ENCODE results near the gene BCAM. TPM values are rescaled to one million over a fixed set of nuclear protein-coding genes. Genes with fewer than 3 reads are reported as not detected.
A peak's percentile ranks its signal among the peaks of the same experiment; 100 is the strongest.

BCAM gene
- total RNA-seq, 1 donor from 2014 or later: 280 TPM

DNA sequence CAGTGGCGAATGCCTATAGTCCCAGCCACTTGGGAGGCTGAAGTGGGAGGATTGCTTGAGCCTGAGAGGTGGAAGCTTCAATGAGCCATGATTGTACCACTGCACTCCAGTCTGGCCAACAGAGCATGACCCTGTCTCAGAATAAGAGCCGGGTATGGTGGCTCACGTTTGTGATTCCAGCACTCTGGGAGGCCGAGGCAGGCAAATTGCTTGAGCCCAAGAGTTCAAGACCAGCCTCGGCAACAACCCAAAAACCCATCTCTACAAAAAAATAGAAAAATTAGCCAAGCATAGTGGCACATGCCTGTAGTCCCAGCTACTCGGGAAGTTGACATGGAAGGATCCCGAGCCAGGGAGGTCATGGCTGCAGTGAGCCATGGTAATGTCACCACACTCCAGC, 31.9 kb downstream of the BCAM start:
- Histone ChIP-seq H3K4me1 (peaks cover 8% of the 10 kb centered on the region), H3K27ac (no peak overlapping the region), H3K9me3 (no peaks in the 10 kb centered on the region), H3K4me3 (no peak overlapping the region), H3K27me3 (no peaks in the 10 kb centered on the region), H3K36me3 (no peaks in the 10 kb centered on the region)
- DNase-seq: no peak
- intact Hi-C loops (cut with DNase I): loop anchor here (5.0 kb wide), 1 partner anchor 39 kb away; no protein-coding TSS in a partner anchor
- TF ChIP-seq, protein P1, sequence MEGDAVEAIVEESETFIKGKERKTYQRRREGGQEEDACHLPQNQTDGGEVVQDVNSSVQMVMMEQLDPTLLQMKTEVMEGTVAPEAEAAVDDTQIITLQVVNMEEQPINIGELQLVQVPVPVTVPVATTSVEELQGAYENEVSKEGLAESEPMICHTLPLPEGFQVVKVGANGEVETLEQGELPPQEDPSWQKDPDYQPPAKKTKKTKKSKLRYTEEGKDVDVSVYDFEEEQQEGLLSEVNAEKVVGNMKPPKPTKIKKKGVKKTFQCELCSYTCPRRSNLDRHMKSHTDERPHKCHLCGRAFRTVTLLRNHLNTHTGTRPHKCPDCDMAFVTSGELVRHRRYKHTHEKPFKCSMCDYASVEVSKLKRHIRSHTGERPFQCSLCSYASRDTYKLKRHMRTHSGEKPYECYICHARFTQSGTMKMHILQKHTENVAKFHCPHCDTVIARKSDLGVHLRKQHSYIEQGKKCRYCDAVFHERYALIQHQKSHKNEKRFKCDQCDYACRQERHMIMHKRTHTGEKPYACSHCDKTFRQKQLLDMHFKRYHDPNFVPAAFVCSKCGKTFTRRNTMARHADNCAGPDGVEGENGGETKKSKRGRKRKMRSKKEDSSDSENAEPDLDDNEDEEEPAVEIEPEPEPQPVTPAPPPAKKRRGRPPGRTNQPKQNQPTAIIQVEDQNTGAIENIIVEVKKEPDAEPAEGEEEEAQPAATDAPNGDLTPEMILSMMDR (IDR thresholded peaks at IDR 0.05): no peak
- no peak for ATAC-seq

DNA sequence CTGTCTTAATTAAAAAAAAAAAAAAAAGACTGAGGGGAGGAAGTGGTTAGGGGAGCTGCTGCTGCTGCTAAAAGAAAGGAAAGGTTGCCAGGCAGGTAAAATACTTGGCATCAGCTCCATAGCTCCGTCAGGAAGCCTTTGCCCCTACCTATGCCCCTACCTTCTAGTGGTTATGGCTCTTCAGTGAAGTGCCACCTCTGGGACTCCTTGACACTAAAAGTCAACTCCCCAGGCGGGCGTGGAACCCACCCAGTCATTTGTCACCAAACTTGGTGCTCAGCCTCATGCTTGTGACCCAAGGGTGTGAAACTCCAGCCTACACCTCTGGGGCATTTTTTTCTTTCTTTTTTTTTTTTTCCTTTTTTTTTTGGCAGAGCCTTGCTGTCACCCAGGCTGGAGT, 32.3 kb downstream of the BCAM start:
- no peak overlapping the region for H3K27ac ChIP-seq
- ATAC-seq: no peak
- H3K27me3 ChIP-seq: no peaks in the 10 kb centered on the region
- H3K4me3 ChIP-seq: no peak overlapping the region
- intact Hi-C loops (cut with DNase I): loop anchor here (5.0 kb wide), 1 partner anchor 39 kb away; no protein-coding TSS in a partner anchor
- H3K36me3 ChIP-seq: no peaks in the 10 kb centered on the region
- TF ChIP-seq, protein P1 (IDR thresholded peaks at IDR 0.05): no peak
- no peaks in the 10 kb centered on the region for H3K9me3 ChIP-seq
- peak; percentile 83 for DNase-seq
- peaks cover 8% of the 10 kb centered on the region for H3K4me1 ChIP-seq

DNA sequence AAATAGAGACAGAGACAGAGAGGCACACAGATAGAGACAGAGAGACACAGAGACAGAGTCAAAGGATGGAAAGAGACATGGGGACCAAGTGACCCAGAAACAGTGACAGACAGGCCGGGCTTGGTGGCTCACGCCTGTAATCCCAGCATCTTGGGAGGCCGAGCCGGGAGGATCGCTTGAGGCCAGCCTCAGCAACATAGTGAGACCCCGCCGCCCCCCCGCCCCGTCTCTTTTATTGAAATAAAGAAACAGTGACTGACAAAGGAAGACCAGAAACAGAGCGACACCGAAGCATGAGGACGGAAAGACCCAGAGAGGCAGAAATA, 36.3 kb downstream of the BCAM start:
- no peak for ATAC-seq

DNA sequence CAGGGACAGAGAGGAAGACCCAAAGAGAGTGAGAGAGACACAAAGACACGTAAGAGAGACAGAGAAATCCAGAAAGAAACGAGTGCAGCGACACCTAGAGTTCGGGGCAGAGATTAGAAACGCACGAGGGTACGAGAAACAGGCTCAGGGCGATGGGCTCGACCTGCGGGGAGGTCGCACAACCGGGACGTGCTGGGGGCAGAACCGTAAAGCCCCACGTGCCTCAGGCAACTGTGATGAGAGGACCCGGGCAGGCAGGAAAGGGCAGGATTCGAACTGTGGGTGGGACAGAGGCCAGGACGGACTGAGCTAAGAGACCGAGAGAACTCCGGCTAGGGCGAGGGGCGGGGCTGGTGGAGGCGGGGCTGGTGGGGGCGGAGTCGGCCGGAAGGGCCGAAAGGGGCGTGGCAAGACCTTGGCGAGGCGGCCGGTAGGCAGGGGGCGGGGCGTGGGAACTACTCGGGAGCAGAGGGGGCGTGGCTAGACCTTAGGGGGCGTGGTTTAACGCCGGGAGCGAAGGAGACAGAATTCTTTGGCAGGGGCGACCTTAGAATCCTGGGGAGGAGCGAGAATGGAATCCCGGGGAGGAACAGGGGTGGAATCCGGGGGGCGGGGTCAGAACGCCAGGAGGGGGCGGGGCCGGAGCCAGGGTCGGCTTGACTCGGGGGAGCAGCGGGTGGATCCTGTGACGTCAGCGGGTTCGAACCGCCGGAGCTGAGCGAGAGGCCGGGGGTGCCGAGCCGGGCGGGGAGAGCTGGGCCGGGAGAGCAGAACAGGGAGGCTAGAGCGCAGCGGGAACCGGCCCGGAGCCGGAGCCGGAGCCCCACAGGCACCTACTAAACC, 36.9 kb downstream of the BCAM start, which contains the start of gene NECTIN2:
Gene NECTIN2, plus strand, starts transcription at position 686 of the 843 bp plus-strand sequence. CDS start 229 bp downstream, outside the sequence.
- H3K27me3 ChIP-seq: no peaks in the 10 kb centered on the region
- ATAC-seq: peak; percentile 89
- TF ChIP-seq, protein P1 (IDR thresholded peaks at IDR 0.05): peak; percentile 68
- H3K9me3 ChIP-seq: no peaks in the 10 kb centered on the region
- H3K4me3 ChIP-seq: peak within 1 kb of the TSS; percentile 90
- DNase-seq: peak; percentile 100
- H3K36me3 ChIP-seq: no peaks in the 10 kb centered on the region
- H3K27ac ChIP-seq: peak within 1 kb of the TSS; percentile 95
- intact Hi-C loops (cut with DNase I): no loop called here
- peaks cover 28% of the 10 kb centered on the region for H3K4me1 ChIP-seq

More for the DNA sequence above, 36.3 kb downstream of the BCAM start:
- Histone ChIP-seq H3K9me3 (no peaks in the 10 kb centered on the region), H3K4me3 (peak overlapping the region; percentile 55), H3K27me3 (no peaks in the 10 kb centered on the region), H3K36me3 (no peaks in the 10 kb centered on the region), H3K4me1 (peaks cover 25% of the 10 kb centered on the region), H3K27ac (peak overlapping the region; percentile 51)
- intact Hi-C loops (cut with DNase I): no loop called here
- TF ChIP-seq, protein P1 (IDR thresholded peaks at IDR 0.05): no peak
- DNase-seq: peak; percentile 76

DNA sequence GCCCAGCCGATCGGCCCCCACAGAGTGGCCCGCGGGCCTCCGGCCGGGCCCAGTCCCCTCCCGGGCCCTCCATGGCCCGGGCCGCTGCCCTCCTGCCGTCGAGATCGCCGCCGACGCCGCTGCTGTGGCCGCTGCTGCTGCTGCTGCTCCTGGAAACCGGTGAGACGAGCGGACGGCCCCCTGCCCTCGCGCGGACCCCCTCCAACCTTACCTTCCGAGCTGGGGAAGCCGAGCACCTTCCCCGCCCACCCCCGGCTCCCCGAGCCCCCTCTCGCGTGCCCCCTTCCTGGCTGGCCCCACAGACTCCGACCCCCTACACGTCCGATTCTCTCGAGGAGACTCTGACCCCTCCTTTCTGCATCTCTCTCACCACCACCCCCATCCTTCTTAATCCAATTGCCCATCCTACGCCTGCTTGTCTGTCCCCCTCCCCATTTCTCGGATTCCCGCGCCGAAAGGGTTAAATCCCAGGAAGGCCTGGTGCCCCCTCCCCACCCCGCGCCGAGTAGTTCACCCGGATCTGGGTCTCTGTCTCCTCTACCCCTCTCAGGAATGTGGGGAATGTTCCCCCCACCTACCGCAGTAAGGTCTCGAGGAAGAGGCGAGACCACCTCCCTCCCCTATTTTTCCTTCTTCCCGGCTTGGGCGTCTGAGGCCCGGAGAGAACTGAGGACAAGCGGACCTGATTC, 37.7 kb downstream of the BCAM start:
- Histone ChIP-seq H3K4me3 (peak overlapping the region; percentile 90), H3K27me3 (no peaks in the 10 kb centered on the region), H3K27ac (peak overlapping the region; percentile 95), H3K36me3 (no peaks in the 10 kb centered on the region), H3K9me3 (no peaks in the 10 kb centered on the region), H3K4me1 (peaks cover 28% of the 10 kb centered on the region)
- intact Hi-C loops (cut with DNase I): no loop called here
- DNase-seq (no peak), ATAC-seq (no peak)
- TF ChIP-seq, protein P1 (IDR thresholded peaks at IDR 0.05): no peak

All from upper lobe of right lung (tissue), 1 donor.